ENCODE data around the gene DENND2A.
A peak's percentile ranks its signal among the peaks of the same experiment; 100 is the strongest.
"Not testable (repeated sequence)": the region's sequence is repeated elsewhere in the genome, so short reads cannot be mapped to it uniquely, and the experiment has no call there.

DENND2A gene

DNA sequence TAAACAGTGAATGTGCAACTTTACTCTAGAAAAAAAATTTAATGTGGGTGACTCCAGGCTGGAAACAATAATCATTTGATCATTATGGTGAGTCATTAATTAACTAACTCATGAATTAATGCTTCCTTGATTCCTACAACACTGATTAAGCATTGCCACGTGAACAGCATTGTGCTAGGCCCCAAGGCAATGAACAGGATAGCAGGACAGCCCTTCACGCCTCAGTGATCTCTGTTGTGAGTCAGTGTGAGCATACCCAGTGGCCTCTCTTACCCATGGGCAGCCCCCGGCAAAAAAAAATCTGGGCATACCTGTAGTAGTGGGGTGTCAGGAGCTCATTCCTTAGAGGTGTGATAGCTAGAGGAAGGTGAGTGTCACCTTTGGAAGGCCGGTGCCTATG, 76.0 kb downstream of the DENND2A start:
- TF ChIP-seq ZNF274 (IDR thresholded peaks at IDR 0.05; ENCODE audit: low read depth, low read length) (no peak), YY1 (IDR thresholded peaks at IDR 0.05; ENCODE audit: insufficient read depth, insufficient read length) (no peak), SUZ12 (IDR thresholded peaks at IDR 0.05; ENCODE audit: extremely low read depth, insufficient read depth, insufficient read length) (no peak)
- Histone ChIP-seq H3K4me1 (ENCODE audit: insufficient read depth, insufficient read length) (peaks cover 3% of the 10 kb centered on the region), H3K36me3 (ENCODE audit: insufficient read depth, insufficient read length, low read length) (peaks cover 28% of the 10 kb centered on the region), H3K9ac (ENCODE audit: insufficient read length, low read depth) (no peak overlapping the region), H3K9me3 (ENCODE audit: insufficient read depth, low read length) (no peaks in the 10 kb centered on the region), H3K27me3 (ENCODE audit: insufficient read depth, insufficient read length) (no peaks in the 10 kb centered on the region), H3K4me3 (ENCODE audit: insufficient read length, low read depth) (no peak overlapping the region)
- DNase-seq (ENCODE audit: low read depth, low spot score) = no peak

DNA sequence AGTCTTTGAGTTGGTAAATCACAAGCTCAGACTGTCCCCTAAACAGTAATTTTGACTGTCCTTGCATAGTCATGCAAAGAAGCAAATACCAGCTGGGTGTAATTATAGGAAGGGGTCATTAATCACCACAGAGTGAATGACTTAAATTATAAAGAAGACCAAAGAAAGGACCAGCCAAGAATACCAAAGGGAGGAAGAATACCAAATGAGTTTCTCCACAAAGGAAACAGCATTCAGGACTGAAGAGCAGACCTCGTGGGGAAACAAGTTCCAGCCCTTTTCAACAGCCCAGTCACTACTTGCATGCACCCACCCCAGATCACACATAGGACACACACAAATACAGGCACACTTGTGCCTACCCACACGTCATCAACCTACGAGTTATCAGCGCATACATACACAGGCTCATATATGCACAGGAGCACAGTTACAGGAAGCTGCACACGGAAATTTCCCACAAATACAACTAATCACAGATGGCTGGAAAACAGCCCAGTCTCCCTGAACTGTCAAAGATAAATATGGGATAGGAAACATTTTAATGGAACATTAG, 77.6 kb downstream of the DENND2A start:
- peaks cover 18% of the 10 kb centered on the region for H3K36me3 ChIP-seq (ENCODE audit: insufficient read depth, insufficient read length, low read length)
- no peak overlapping the region for H3K9ac ChIP-seq (ENCODE audit: insufficient read length, low read depth)
- H3K4me3 ChIP-seq (ENCODE audit: insufficient read length, low read depth) = no peak overlapping the region
- peaks cover 3% of the 10 kb centered on the region for H3K4me1 ChIP-seq (ENCODE audit: insufficient read depth, insufficient read length)
- no peaks in the 10 kb centered on the region for H3K27me3 ChIP-seq (ENCODE audit: insufficient read depth, insufficient read length)
- TF ChIP-seq YY1 (IDR thresholded peaks at IDR 0.05; ENCODE audit: insufficient read depth, insufficient read length) (no peak), SUZ12 (IDR thresholded peaks at IDR 0.05; ENCODE audit: extremely low read depth, insufficient read depth, insufficient read length) (no peak), ZNF274 (IDR thresholded peaks at IDR 0.05; ENCODE audit: low read depth, low read length) (no peak)
- no peaks in the 10 kb centered on the region for H3K9me3 ChIP-seq (ENCODE audit: insufficient read depth, low read length)
- peak; percentile 27 for DNase-seq (ENCODE audit: low read depth, low spot score)

DNA sequence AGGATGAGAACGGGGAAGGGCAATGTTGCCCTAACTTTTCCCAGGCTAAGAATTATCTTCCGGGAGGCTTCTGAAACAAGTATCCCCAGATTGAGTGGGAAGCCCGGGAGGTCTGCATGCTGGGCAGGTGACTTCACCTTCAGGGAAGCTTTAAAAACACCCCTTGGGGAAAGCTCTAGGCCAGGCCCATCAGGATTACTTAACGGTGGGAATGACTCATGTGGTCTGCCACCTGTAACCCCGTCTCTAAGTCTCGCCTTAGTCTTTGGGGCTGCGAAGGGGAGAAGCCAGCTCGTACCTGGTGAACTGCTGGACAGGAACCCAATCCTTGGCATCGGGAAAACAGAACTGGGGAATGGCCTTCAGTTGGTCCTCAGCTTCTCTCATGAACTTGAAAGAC, 81.2 kb downstream of the DENND2A start:
- no peak for TF ChIP-seq YY1 (IDR thresholded peaks at IDR 0.05; ENCODE audit: insufficient read depth, insufficient read length)
- no peak for TF ChIP-seq ZNF274 (IDR thresholded peaks at IDR 0.05; ENCODE audit: low read depth, low read length)
- TF ChIP-seq SUZ12 (IDR thresholded peaks at IDR 0.05; ENCODE audit: extremely low read depth, insufficient read depth, insufficient read length) = no peak
- Histone ChIP-seq H3K4me3 (ENCODE audit: insufficient read length, low read depth) (no peak overlapping the region), H3K27me3 (ENCODE audit: insufficient read depth, insufficient read length) (no peaks in the 10 kb centered on the region), H3K9ac (ENCODE audit: insufficient read length, low read depth) (no peak overlapping the region), H3K4me1 (ENCODE audit: insufficient read depth, insufficient read length) (no peaks in the 10 kb centered on the region), H3K36me3 (ENCODE audit: insufficient read depth, insufficient read length, low read length) (peaks cover 17% of the 10 kb centered on the region), H3K9me3 (ENCODE audit: insufficient read depth, low read length) (no peaks in the 10 kb centered on the region)
- no peak for DNase-seq (ENCODE audit: low read depth, low spot score)

DNA sequence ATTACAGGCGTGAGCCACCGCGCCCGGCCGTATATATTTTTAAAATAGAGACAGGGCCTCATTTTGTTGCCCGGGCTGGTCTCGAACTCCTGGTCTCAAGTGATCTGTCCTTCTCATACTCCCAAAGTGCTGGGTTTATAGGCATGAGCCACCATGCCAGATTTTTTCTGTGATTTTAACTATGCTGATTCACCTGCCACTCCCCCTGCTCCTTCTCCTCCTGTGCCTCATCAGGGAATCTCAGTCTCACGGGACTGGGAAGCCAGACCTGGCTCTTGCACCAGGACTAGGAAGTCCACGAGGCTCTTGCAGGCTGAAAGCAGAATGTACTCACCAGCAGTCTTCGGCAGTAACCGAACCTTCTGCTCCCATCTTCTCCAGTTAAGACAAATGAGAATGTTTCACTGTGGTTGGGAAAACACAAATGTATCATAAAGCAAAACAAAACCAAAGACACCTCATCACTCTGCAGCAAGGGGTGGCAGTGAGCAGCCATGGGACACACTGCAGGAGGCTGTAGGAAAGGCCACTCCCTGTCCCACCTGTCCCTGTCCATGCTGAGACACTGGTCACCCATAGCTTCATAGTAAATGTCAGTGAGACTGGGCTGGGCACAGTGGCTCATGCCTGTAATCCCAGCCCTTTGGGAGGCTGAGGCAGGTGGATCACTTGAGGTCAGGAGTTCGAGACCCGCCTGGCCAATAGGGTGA, 82.6 kb downstream of the DENND2A start:
- H3K36me3 ChIP-seq (ENCODE audit: insufficient read depth, insufficient read length, low read length) = peaks cover 17% of the 10 kb centered on the region
- DNase-seq (ENCODE audit: low read depth, low spot score) = no peak
- TF ChIP-seq ZNF274 (IDR thresholded peaks at IDR 0.05; ENCODE audit: low read depth, low read length) (no peak), SUZ12 (IDR thresholded peaks at IDR 0.05; ENCODE audit: extremely low read depth, insufficient read depth, insufficient read length) (no peak), YY1 (IDR thresholded peaks at IDR 0.05; ENCODE audit: insufficient read depth, insufficient read length) (no peak)
- H3K4me1 ChIP-seq (ENCODE audit: insufficient read depth, insufficient read length) = no peaks in the 10 kb centered on the region
- H3K9ac ChIP-seq (ENCODE audit: insufficient read length, low read depth) = no peak overlapping the region
- H3K4me3 ChIP-seq (ENCODE audit: insufficient read length, low read depth) = no peak overlapping the region
- no peaks in the 10 kb centered on the region for H3K9me3 ChIP-seq (ENCODE audit: insufficient read depth, low read length)
- H3K27me3 ChIP-seq (ENCODE audit: insufficient read depth, insufficient read length) = no peaks in the 10 kb centered on the region

DNA sequence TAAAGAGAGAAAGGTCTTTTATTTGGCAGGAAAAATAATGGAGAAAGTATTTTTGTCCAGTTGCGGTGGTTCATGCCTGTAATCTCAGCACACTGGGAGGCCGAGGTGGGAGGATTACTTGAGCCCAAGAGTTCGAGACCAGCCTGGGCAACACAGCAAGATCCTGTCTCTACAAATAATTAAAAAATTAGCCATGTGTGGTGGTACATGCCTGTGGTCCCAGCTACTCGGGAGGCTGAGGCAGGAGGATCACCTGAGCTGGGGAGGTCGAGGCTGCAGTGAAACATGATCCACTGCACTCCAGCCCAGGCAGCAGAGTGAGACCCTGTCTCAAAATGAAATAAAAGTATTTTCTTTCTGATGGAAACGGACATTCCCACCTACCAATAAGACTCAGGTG, 83.5 kb downstream of the DENND2A start:
- Histone ChIP-seq H3K9me3 (ENCODE audit: insufficient read depth, low read length) (no peaks in the 10 kb centered on the region), H3K4me1 (ENCODE audit: insufficient read depth, insufficient read length) (no peaks in the 10 kb centered on the region), H3K36me3 (ENCODE audit: insufficient read depth, insufficient read length, low read length) (peaks cover 17% of the 10 kb centered on the region), H3K9ac (ENCODE audit: insufficient read length, low read depth) (no peak overlapping the region), H3K4me3 (ENCODE audit: insufficient read length, low read depth) (no peak overlapping the region), H3K27me3 (ENCODE audit: insufficient read depth, insufficient read length) (no peaks in the 10 kb centered on the region)
- TF ChIP-seq YY1 (IDR thresholded peaks at IDR 0.05; ENCODE audit: insufficient read depth, insufficient read length) = no peak
- no peak for TF ChIP-seq SUZ12 (IDR thresholded peaks at IDR 0.05; ENCODE audit: extremely low read depth, insufficient read depth, insufficient read length)
- TF ChIP-seq ZNF274 (IDR thresholded peaks at IDR 0.05; ENCODE audit: low read depth, low read length) = no peak
- no peak for DNase-seq (ENCODE audit: low read depth, low spot score)

DNA sequence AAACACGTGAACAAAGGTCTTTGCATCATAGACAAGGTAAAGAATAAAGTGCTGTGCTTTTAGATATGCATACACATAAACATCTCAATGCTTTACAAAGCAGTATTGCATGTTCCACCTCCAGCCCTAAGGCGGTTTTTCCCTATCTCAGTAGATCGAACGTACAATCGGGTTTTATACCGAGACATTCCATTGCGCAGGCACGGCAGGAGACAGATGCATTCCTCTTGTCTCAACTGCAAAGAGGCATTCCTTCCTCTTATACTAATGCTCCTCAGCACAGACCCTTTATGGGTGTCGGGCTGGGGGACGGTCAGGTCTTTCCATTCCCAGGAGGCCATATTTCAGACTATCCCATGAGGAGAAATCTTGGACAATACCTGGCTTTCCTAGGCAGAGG, 87.4 kb downstream of the DENND2A start:
- DNase-seq (ENCODE audit: low read depth, low spot score); H3K27me3 ChIP-seq (ENCODE audit: insufficient read depth, insufficient read length); H3K4me3 ChIP-seq (ENCODE audit: insufficient read length, low read depth); H3K9me3 ChIP-seq (ENCODE audit: insufficient read depth, low read length); H3K4me1 ChIP-seq (ENCODE audit: insufficient read depth, insufficient read length); H3K9ac ChIP-seq (ENCODE audit: insufficient read length, low read depth): not testable (repeated sequence)
- peaks cover 13% of the 10 kb centered on the region for H3K36me3 ChIP-seq (ENCODE audit: insufficient read depth, insufficient read length, low read length)

DNA sequence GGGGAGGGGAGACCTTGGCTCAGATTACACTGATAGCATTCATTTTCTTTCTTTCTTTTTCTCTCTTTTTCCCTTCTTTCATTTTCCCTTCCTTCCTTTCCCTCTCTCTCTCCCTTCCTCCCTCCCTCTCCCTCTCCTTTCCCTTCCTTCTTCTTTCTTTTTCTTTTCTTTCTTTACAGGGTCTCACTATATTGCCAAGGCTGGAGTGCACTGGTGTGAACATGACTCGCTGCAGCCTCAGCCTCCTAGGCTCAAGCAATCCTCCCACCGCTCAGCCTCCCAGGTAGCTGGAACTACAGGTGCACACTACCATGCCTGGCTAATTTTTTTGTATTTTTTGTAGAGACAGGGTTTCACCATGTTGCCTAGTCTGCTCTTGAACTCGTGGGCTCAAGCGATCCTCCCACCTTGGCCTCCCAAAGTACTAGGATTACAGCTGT, 88.4 kb downstream of the DENND2A start:
- DNase-seq (ENCODE audit: low read depth, low spot score) = no peak
- Histone ChIP-seq H3K4me3 (ENCODE audit: insufficient read length, low read depth) (no peak overlapping the region), H3K9ac (ENCODE audit: insufficient read length, low read depth) (no peak overlapping the region), H3K36me3 (ENCODE audit: insufficient read depth, insufficient read length, low read length) (peaks cover 11% of the 10 kb centered on the region), H3K4me1 (ENCODE audit: insufficient read depth, insufficient read length) (no peaks in the 10 kb centered on the region), H3K9me3 (ENCODE audit: insufficient read depth, low read length) (no peaks in the 10 kb centered on the region), H3K27me3 (ENCODE audit: insufficient read depth, insufficient read length) (no peaks in the 10 kb centered on the region)
- TF ChIP-seq ZNF274 (IDR thresholded peaks at IDR 0.05; ENCODE audit: low read depth, low read length) (no peak), SUZ12 (IDR thresholded peaks at IDR 0.05; ENCODE audit: extremely low read depth, insufficient read depth, insufficient read length) (no peak), YY1 (IDR thresholded peaks at IDR 0.05; ENCODE audit: insufficient read depth, insufficient read length) (no peak)
